GM21723 (cell line): ENCODE results near the gene GRHL3.

ENCODE experiments used
- ATAC-seq: cut with Tn5 transposase; IDR thresholded peaks from one replicate; pipeline ENCODE4 v1.9.1; 2021; ENCODE audit warnings: mild to moderate bottlenecking, moderate library complexity; ENCODE audit not compliant: unreplicated experiment

Gene GRHL3

GRCh38 chr1:24340770-24341169 lies 21.6 kb downstream of the GRHL3 start:
- ATAC-seq = no peak

- no peak for ATAC-seq
Measured at GRCh38 chr1:24341260-24341659, 22.1 kb downstream of the GRHL3 start.

- no peak for ATAC-seq
Measured at GRCh38 chr1:24343412-24344089, 24.4 kb downstream of the GRHL3 start.

GRCh38 chr1:24344090-24344742 lies 25.1 kb downstream of the GRHL3 start:
- no peak for ATAC-seq

GRCh38 chr1:24345334-24345733 lies 26.2 kb downstream of the GRHL3 start:
- no peak for ATAC-seq

GRCh38 chr1:24347159-24347934 lies 28.2 kb downstream of the GRHL3 start:
- no peak for ATAC-seq

- ATAC-seq = no peak
Measured at GRCh38 chr1:24348196-24348595, 29.0 kb downstream of the GRHL3 start.

GRCh38 chr1:24349891-24350290 lies 30.7 kb downstream of the GRHL3 start:
- ATAC-seq = no peak

- peak; percentile 60 for ATAC-seq
Measured at GRCh38 chr1:24351247-24351646, 32.1 kb downstream of the GRHL3 start.

GRCh38 chr1:24351918-24352627 lies 32.9 kb downstream of the GRHL3 start:
- ATAC-seq = no peak

GRCh38 chr1:24353292-24353891 lies 34.2 kb downstream of the GRHL3 start:
- ATAC-seq = no peak

- no peak for ATAC-seq
Measured at GRCh38 chr1:24355466-24355865, 36.3 kb downstream of the GRHL3 start.

- no peak for ATAC-seq
Measured at GRCh38 chr1:24357038-24357437, 37.9 kb downstream of the GRHL3 start.

GRCh38 chr1:24360681-24361080 lies 41.5 kb downstream of the GRHL3 start:
- ATAC-seq = no peak

- ATAC-seq = no peak
Measured at GRCh38 chr1:24361811-24362210, 42.7 kb downstream of the GRHL3 start.

- no peak for ATAC-seq
Measured at GRCh38 chr1:24362396-24362795, 43.2 kb downstream of the GRHL3 start.

- no peak for ATAC-seq
Measured at GRCh38 chr1:24362982-24363614, 43.9 kb downstream of the GRHL3 start.

GRCh38 chr1:24363994-24364393 lies 44.8 kb downstream of the GRHL3 start:
- ATAC-seq = no peak

- no peak for ATAC-seq
Measured at GRCh38 chr1:24364605-24364974, 45.4 kb downstream of the GRHL3 start.

GRCh38 chr1:24364975-24365678 lies 46.0 kb downstream of the GRHL3 start:
- ATAC-seq = peak; percentile 70
